ENCODE results near the gene STC2.
"Not testable (repeated sequence)": the region's sequence is repeated elsewhere in the genome, so short reads cannot be mapped to it uniquely, and the experiment has no call there.

The STC2 gene

DNA sequence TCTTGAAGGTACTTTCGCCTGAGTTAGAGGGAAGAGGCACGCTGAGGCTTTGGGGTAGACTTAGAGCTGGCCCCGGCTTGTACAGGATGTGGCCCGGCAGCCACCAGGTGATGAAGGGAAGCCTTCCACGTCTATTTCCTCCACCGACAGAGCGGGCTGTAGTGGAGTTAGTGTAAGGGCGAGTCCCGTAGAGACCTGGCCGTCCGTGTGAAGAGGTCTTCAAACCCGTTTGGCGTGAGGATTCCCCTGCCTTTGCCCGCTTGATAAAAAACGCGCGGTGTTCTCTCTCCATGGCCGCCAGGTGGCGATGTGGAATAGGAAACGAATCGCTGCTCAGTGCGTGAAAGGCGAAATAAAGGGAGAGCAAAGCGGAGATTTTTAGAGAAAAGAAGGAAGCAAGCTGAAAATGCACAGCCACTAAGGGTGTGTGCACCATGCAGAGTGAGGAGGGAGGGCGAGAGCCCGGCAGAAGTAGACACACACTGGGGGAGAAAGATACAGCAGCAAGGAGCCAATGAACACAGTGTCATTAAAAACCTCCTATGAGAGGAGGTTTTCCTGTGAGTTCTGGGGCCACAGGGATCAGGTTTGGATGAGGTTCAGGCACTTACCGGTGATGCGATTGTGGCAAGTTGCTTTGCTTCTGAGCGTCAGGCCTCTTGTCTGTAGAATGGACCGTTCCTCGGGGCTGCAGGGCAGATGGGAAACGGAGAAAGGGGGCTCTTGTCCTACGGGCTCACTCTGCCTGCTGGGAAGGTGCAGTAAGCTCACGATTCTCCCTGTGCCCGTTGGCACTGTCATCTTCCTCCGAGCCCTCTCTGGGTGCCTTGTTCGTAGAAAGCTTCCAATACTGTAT lies 34.2 kb downstream of the STC2 start:
- DNase-seq: peak; percentile 56

DNA sequence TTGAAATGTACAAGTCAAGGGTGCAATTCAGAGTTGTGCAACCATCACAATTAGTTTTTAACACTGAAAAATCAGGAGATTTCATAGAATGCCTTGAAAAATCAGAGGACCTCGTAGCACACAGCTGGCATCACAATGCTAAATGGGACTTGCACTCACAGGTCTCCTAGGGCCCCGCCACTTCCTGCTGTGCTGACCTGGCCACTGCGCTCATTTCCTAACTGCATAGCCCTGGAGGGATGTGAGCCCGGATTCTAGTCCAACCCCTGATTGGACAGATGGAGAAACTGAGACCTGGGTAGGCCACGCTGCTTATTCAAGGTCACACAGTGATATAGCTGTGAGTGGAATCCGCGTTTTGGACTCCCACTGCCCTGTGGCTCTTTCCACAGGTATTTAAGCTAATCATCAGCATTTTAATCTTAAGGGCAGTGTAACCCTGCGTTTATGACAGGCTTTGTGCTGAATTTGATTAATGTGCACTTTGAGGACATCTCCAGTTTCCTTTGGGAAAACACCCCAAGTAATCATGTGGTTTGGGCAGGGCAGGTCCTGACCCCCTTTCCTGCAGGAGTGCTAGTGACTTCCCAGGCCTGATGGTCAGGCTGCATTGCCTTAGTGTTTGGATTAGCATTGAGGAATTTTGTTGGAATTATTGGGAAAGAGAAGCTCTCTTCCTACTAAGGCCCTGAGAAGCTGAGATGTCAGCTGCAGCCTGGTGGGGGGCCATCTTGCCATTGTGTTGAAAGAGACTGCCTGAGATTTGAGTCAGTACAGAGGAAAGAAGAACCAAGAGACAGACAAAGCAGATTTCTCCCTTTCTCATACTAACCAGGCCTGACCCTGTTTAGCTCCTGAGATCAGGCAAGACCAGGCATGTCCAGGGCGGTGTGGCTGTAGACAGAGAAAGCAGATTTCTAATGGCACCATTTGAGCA lies 36.2 kb downstream of the STC2 start:
- no peak for DNase-seq

DNA sequence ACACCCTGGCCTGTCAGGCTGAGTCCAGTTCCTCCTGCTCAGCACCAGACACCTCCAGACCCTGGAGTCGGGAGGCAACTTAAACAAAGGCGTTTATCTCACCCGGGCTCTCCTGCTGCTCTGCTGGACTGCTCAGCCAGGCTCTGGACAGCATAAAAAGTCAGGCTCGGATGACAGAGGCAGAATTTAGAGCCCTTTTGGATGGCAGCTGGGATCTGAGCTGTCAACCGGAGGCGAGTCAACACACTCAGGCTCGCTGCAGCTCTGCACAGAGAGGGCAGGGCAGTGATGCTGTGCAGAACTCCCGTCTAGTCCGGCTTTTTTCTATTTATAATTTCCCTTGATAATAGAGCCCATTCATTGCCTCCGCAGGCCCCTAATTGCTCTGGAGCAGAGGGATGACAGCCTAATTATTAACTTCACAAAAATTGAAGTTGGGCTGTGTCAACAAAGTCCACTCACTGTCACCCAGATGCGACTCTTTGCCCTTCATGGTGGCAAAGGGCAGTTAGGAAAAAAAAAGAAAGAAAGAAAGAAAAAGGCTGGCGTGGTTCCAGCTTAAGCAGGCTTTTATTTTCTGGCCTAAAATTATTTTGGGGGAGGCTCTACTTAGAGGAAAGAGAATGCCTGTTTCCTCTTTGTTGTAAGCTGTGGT lies 37.6 kb downstream of the STC2 start:
- no peak for DNase-seq

DNA sequence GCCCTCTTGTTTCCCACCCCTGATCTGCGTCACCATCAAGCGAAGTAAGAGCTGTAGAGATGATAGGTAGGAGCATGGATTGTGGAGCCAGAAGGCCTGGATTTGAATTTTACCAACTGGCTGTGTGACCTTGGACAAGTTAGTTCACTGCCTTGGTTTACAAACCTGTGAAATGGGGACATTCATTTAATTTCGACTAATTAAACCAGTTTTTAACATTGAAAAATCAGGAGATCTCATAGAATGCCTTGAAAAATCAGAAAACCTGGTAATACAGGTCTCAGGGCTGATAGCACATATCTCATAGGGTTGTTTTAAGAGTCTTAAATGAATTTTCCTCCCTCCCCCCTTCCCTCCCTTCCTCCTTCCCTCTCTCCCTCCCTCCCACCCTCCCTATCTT lies 38.8 kb downstream of the STC2 start:
- no peak for DNase-seq

DNA sequence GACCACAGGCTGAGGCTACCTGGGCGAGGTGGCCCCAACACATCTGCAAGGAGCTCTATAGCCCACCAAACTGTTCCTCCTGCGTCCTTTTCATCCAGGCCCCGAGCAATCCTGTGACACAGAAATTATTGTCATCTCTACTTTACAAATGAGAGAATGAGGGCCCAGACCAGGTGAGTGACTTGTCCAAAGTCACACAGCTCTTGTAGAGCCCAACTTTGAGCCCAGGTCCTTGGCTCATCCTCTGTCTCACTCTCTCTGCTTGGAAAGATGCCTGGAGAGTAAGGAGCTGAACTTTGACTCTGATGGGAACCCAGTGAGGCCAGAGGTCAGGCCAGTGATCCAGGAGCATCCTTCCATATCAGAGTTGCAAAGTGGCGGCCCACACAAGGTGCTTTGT lies 39.6 kb downstream of the STC2 start:
- no peak for DNase-seq

DNA sequence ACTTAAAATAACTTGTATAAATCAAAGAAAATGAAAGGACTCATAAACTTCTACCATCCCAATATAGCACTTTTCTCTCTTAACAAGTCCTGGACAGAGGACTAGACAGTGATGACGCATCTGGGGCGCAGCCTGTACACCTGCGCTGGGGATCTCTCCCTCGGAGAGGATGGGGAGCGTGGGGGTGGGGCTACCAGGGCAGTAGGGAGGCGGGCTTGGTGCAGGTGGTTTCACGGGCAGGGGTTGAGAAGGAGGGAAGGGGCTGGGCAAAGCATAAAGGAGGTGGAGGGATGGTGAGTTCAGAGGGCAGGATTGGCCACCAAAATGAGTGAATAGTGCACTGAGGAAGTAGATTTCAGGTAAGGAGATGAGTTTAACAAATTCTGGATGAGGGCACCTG lies 41.1 kb downstream of the STC2 start:
- no peak for DNase-seq

DNA sequence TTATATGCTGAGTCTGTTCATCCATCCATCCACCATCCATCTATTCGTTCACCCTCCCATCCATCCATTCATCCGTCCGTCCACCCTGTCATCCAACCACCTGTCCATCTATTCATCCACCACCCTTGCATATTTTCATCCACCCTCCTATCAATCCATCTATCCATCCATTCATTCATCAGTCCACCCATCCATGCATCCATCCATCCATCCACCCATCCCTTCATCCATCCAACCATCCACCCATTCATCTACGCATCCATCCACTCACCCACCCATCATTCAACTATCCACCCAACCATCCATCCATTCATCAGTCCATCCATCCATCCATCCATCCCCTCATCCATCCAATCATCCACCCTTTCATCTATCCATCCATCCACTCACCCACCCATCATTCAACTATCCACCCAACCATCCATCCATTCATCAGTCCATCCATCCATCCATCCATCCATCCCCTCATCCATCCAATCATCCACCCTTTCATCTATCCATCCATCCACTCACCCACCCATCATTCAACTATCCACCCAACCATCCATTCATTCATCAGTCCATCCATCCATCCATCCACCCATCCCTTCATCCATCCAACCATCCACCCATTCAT lies 43.8 kb downstream of the STC2 start:
- not testable (repeated sequence) for DNase-seq

DNA sequence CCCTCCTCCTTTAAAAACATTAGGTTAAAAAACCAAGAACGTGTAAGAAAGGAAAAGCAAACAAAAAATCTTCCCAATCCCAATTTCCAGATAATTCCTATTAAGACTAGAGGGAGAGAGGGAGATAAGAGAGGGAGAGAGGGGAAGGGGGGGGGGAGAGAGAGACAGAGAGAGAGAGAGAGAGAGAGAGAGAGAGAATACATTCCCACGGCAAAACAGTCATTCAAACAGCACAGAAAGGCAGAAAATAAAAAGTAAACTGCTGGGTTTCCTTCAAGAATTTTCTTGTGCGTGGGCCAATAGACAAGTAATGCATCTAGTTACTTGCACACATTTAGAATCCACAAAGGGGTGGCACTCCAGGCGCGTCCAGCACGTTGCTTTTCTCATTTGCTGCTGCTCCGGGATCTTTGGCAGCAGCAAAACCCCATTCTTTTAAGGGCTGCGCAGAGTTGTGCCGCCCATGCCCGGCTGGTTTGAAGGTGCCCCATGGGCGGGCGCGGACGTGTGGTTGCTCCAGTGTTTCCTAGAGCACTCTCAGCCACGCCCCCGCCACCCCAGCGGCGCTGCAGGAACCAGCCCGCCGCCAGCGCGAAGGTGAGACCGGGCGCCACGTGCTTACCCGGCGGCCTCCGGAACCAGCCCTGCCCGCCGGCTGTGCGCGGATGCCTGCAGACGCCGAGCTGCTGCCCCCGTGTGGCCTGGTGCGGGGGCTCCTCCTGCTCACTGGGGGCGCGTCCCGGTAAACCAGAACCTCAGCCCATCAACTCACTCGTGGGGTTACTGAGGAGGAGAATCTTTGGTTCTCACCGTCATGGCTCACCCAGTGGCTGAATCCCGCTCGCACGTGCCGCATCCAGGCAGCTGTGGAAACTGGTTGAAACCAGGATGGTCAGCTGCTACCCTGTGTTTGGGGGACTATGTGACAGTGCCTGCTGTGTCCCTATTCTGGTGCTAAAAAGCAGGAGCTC lies 44.6 kb downstream of the STC2 start:
- DNase-seq: peak; percentile 27

DNA sequence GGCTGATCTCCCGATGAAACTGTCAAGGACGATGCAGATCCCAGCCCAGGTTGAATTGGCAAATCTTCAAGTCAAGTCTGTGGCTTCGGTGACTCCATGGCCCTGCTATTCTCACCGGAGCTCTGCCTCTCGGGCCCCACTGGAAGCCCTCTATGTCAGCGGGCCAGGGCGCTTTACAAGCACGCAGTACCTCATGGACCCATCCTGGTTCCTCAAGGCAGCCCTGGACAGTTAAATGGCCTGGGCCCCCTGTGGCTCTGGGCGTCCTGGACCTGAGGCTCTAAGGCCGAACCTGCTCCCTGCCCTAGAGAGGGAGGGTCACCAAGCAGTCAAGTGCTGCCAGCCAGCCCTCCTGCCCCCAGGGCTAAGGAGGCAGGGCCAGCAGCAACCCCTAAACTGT lies 45.3 kb downstream of the STC2 start:
- no peak for DNase-seq

DNA sequence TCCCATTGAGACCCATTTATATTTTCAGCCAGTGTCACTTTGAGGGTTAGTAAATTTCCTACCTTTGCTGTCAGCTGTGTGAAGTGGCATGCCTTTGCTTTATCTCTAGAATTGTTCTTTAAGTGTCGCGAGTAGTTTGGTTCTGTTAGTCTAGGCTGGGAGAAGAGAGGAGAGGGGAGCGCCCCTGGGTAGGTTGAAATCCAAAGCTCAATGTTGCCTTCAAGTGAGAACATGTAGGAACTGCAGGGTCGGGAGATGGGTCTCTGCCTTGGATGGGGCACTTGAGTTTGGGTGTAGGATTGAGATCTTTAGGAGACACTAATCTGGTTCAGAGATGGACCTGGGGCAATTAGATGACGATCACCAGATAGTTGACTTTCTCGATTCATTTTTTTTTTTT lies 46.3 kb downstream of the STC2 start:
- DNase-seq: peak; percentile 7

DNA sequence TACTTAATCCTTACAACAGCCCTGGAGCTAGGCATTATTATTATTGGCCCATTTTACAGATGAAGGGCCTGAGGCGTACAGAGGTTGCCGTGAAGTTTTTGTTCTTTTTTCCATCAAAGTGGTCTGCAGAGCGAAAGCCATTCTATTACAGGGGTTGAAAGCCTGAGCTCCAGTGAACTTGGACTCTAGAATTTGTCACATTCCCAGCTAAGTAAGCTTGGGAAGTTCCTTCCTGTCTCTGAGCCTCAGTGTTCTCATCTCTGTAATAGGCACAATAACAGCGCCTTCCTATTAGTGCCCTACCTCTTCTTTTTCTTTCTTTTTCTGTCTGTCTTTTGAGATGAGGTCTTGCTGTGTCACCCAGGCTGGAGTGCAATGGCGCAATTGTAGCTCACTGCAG lies 49.0 kb downstream of the STC2 start:
- DNase-seq: no peak

DNA sequence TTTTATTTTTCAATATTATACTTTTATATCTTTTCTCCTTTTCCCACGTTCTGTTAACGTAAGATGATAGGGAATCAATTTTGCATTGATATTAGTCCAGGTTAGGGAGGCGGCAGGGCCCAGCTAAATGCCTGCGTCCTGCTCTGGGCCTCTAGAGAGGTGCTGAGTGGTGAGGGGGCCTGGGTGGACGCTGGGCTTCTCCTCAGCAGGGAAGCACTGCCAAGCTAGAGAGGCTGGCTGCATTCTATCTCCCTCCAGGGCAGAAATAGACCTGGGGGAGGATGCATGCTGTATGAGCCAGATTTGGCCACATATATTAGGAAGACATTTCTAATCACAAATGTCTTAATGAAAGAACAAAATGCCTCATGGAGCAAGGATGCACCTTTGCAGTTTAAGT lies 49.6 kb downstream of the STC2 start:
- DNase-seq: no peak

DNA sequence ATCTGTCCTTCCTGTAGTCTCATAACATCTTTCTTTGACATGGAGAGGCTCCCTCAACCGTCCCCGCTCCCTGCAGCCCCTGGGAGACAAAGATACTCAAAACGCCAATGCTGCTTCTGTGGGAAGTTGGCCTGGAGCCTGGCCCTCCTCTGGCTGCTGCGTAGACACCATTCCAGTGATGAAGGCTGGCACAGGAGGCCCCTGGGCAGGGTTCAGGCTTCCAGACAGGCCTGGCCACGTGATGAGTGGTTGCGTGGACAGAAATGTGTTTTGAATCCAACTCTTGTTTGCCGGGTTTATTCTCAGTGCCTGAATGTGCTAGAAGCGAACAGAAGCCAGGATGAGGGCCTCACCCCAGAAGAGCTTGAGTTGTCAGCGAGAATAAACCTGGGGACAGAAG lies 50.0 kb downstream of the STC2 start:
- DNase-seq: no peak

DNA sequence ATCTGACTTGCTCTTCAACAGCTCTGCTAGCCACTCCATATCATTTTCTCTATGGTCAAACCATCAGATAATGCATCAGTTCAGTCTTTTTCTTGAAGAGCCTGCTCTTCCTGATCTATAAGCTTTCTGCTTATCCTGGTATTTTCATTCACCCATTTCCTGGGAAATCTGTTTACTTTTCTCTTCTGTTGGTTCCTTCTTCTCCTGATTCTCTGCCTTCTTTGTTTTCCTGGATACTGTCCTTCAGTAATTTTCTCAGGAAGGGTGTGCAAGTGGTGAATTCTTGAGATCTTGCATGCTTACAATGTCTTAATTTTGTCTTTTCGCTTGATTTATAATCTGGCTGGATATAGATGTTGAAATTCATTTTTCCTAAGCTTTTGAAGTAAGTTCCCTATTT lies 53.4 kb downstream of the STC2 start:
- DNase-seq: no peak

DNA sequence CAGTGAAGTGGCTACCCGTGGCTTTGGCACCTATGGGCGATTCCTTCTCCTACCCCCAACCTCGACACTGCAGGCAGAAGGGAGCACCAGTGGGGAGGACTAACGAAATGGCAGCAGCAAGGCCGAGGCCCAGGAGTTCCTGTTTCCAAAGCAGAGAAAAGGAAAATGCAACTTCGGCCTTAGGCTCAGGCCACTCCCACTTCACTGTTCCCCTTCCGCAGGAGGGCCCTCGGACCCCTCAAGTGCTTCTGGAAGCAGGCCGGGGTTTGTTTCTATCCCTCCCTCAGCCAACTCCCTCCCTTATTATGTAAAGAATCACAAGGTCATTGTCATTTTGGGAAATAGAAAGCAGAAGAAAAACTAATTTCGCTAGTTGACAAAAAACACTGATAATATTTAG lies 56.8 kb downstream of the STC2 start:
- DNase-seq: no peak

DNA sequence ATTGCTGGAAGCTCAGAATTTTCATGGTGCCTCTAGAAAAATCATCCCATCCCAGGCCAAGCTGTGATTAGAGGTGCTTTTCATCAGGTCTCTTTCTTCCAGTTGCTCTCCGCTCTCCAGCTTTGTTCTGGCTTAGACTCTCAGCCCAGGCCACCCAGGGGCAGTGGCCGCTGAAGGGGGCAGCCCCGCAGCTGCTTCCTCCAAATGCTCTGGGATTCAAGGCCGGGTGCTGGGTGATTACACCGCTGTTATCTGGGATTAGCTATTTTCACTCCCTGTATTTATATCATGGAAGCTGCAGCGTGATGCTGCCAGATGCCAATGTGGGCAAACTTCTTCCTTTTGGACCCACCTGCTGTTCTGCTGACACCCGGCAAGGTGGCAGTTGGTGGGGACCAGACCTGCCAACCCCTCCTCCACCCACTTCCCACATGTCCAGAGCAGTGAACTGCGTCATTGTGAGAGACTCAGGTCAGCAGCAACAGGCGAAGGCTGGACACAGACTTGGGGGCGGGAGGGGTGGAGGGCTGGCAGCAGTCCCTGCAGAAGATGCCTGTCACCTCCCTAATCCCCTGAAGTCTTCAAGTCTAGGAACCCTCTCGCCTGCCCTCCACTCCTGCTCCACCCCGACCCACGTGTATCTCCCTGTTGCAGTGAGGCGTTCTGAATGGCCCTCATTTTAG lies 59.3 kb downstream of the STC2 start:
- DNase-seq: no peak

DNA sequence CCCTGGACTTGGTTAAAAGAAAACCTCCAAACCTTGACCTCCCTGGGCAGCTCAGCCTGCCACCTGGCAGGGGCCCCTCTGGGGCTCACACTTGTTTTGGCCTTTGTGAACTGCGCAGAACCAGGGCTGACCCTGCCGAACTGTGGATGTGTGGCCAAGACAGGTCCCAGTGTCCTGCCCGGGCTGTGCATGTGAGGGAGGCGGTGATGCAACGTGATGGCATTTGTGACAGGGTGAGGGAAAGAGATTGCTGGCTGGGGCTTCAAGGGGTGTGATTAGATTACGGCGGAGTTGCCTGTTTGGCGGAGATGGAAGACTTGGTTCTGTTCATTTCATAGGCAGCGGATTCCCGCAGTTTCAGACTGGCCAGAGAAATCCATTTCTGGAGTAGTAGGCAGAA lies 62.8 kb downstream of the STC2 start:
- no peak for DNase-seq
